Choroid plexus epithelial cell (primary cell): ENCODE measurements around the gene MAFG.

ENCODE experiments used
- DNase-seq: peaks from one replicate; pipeline ENCODE4 v3.0.0-alpha.2; 2010; ENCODE audit warnings: low read depth
- H3K4me3 ChIP-seq: 2 replicates; pipeline ENCODE4 v1.5.1; 2011; ENCODE audit warnings: low read depth, mild to moderate bottlenecking, control low read depth, low read length, moderate library complexity
- CTCF ChIP-seq: conservative IDR thresholded peaks from 2 replicates; pipeline ENCODE4 v1.5.1; 2011; ENCODE audit warnings: low read depth, mild to moderate bottlenecking, control low read depth, inconsistent platforms, low read length, moderate library complexity

The MAFG gene

GRCh38 chr17:81967244-81967532 lies 39.7 kb upstream of the MAFG start:
- DNase-seq = no peak
- H3K4me3 ChIP-seq = no peak overlapping the region
- TF ChIP-seq CTCF = no peak

GRCh38 chr17:81966343-81967243 lies 39.1 kb upstream of the MAFG start:
- TF ChIP-seq CTCF = no peak
- no peak overlapping the region for H3K4me3 ChIP-seq
- peak; percentile 26 for DNase-seq

- DNase-seq = no peak
- TF ChIP-seq CTCF = no peak
- no peak overlapping the region for H3K4me3 ChIP-seq
These were observed 36.7 kb upstream of the MAFG start for GRCh38 chr17:81964081-81964849.

GRCh38 chr17:81962499-81963441 lies 35.2 kb upstream of the MAFG start:
- TF ChIP-seq CTCF = no peak
- H3K4me3 ChIP-seq = no peak overlapping the region
- DNase-seq = no peak

GRCh38 chr17:81961521-81962498 lies 34.3 kb upstream of the MAFG start:
- TF ChIP-seq CTCF = no peak
- DNase-seq = no peak
- no peak overlapping the region for H3K4me3 ChIP-seq

- peak; percentile 30 for DNase-seq
- TF ChIP-seq CTCF = peak; percentile 31
- no peak within 1 kb of the TSS for H3K4me3 ChIP-seq
These were observed 33.6 kb upstream of the MAFG start, which contains the start of gene NOTUM for GRCh38 chr17:81961087-81961511. Gene NOTUM, minus strand, starts transcription at chr17:81961187. Its CDS starts 278 bp downstream, at chr17:81960909.
